ENCODE results near the gene ARMC7. TPM values are rescaled to one million over a fixed set of nuclear protein-coding genes. Genes with fewer than 3 reads are reported as not detected.

ARMC7 gene
- total and polyA plus RNA-seq, 2 donors (not counting 1 experiment from before 2014, with no cell fraction given): 3.1 to 5.9 TPM

GRCh38 chr17:75086496-75087181, 23.1 kb upstream of the ARMC7 start:
- no peak for TF ChIP-seq EZH2 (IDR thresholded peaks at IDR 0.05; ENCODE audit: low read length, missing control alignments)
- no peak for TF ChIP-seq CTCF (conservative IDR thresholded peaks at IDR 0.05 in 1 of 2, IDR thresholded peaks at IDR 0.05 in 1 of 2; ENCODE audit: low read depth in 1 of 2, low read length in 2 of 2)
- no peak overlapping the region for H3K4me2 ChIP-seq (ENCODE audit: extremely low read depth, insufficient read depth, low read length)
- H3K9ac ChIP-seq (ENCODE audit: insufficient read depth, low read length): no peak overlapping the region
- H2AFZ ChIP-seq (ENCODE audit: low read length): no peak overlapping the region
- no peak overlapping the region for H3K27ac ChIP-seq (ENCODE audit: insufficient read depth, low read length)
- DNase-seq (ENCODE audit: low read depth in 2 of 2): no peak
- H3K4me3 ChIP-seq (replicated peaks in 1 of 4; ENCODE audit: control extremely low read depth in 1 of 4, insufficient read depth in 1 of 4, low read depth in 3 of 4, low read length in 4 of 4): no peak overlapping the region
- H4K20me1 ChIP-seq (ENCODE audit: control insufficient read depth, extremely low read depth, insufficient read depth, low read length): no peaks in the 10 kb centered on the region
- peaks cover 21% of the 10 kb centered on the region for H3K4me1 ChIP-seq (ENCODE audit: control insufficient read depth, extremely low read depth, insufficient read depth, low read length)
- H3K36me3 ChIP-seq (ENCODE audit: control insufficient read depth, insufficient read depth, low read length): no peaks in the 10 kb centered on the region
- no peaks in the 10 kb centered on the region for H3K27me3 ChIP-seq (ENCODE audit: control insufficient read depth, insufficient read depth, low read length)
- H3K79me2 ChIP-seq (ENCODE audit: control insufficient read depth, insufficient read depth, low read length): no peaks in the 10 kb centered on the region
- no peaks in the 10 kb centered on the region for H3K9me3 ChIP-seq (ENCODE audit: control insufficient read depth, insufficient read depth, low read depth, low read length)

GRCh38 chr17:75087182-75087557, 22.6 kb upstream of the ARMC7 start:
- H3K36me3 ChIP-seq (ENCODE audit: control insufficient read depth, insufficient read depth, low read length): no peaks in the 10 kb centered on the region
- peak overlapping the region; percentile 82 for H2AFZ ChIP-seq (ENCODE audit: low read length)
- no peaks in the 10 kb centered on the region for H3K9me3 ChIP-seq (ENCODE audit: control insufficient read depth, insufficient read depth, low read depth, low read length)
- peaks cover 21% of the 10 kb centered on the region for H3K4me1 ChIP-seq (ENCODE audit: control insufficient read depth, extremely low read depth, insufficient read depth, low read length)
- peak overlapping the region; percentile 21 to 60 (median 40) for H3K4me3 ChIP-seq (replicated peaks in 1 of 4; ENCODE audit: control extremely low read depth in 1 of 4, insufficient read depth in 1 of 4, low read depth in 3 of 4, low read length in 4 of 4)
- H3K4me2 ChIP-seq (ENCODE audit: extremely low read depth, insufficient read depth, low read length): peak overlapping the region; percentile 82
- H3K27me3 ChIP-seq (ENCODE audit: control insufficient read depth, insufficient read depth, low read length): no peaks in the 10 kb centered on the region
- no peaks in the 10 kb centered on the region for H4K20me1 ChIP-seq (ENCODE audit: control insufficient read depth, extremely low read depth, insufficient read depth, low read length)
- peak overlapping the region; percentile 36 for H3K9ac ChIP-seq (ENCODE audit: insufficient read depth, low read length)
- TF ChIP-seq EZH2 (IDR thresholded peaks at IDR 0.05; ENCODE audit: low read length, missing control alignments): no peak
- TF ChIP-seq CTCF (conservative IDR thresholded peaks at IDR 0.05 in 1 of 2, IDR thresholded peaks at IDR 0.05 in 1 of 2; ENCODE audit: low read depth in 1 of 2, low read length in 2 of 2): no peak
- H3K27ac ChIP-seq (ENCODE audit: insufficient read depth, low read length): peak overlapping the region; percentile 23
- no peak for DNase-seq (ENCODE audit: low read depth in 2 of 2)
- no peaks in the 10 kb centered on the region for H3K79me2 ChIP-seq (ENCODE audit: control insufficient read depth, insufficient read depth, low read length)

- TF ChIP-seq CTCF (conservative IDR thresholded peaks at IDR 0.05 in 1 of 2, IDR thresholded peaks at IDR 0.05 in 1 of 2; ENCODE audit: low read depth in 1 of 2, low read length in 2 of 2) (no peak), EZH2 (IDR thresholded peaks at IDR 0.05; ENCODE audit: low read length, missing control alignments) (no peak)
- H2AFZ ChIP-seq (ENCODE audit: low read length): peak within 1 kb of the TSS; percentile 82
- H3K4me1 ChIP-seq (ENCODE audit: control insufficient read depth, extremely low read depth, insufficient read depth, low read length): peaks cover 21% of the 10 kb centered on the region
- DNase-seq (ENCODE audit: low read depth in 2 of 2): peak; percentile 71 to 75
- no peaks in the 10 kb centered on the region for H3K9me3 ChIP-seq (ENCODE audit: control insufficient read depth, insufficient read depth, low read depth, low read length)
- H3K27me3 ChIP-seq (ENCODE audit: control insufficient read depth, insufficient read depth, low read length): no peaks in the 10 kb centered on the region
- H3K4me2 ChIP-seq (ENCODE audit: extremely low read depth, insufficient read depth, low read length): peak within 1 kb of the TSS; percentile 82
- H3K9ac ChIP-seq (ENCODE audit: insufficient read depth, low read length): peak within 1 kb of the TSS; percentile 37
- H3K27ac ChIP-seq (ENCODE audit: insufficient read depth, low read length): peak within 1 kb of the TSS; percentile 23
- no peaks in the 10 kb centered on the region for H3K36me3 ChIP-seq (ENCODE audit: control insufficient read depth, insufficient read depth, low read length)
- no peaks in the 10 kb centered on the region for H3K79me2 ChIP-seq (ENCODE audit: control insufficient read depth, insufficient read depth, low read length)
- no peaks in the 10 kb centered on the region for H4K20me1 ChIP-seq (ENCODE audit: control insufficient read depth, extremely low read depth, insufficient read depth, low read length)
- H3K4me3 ChIP-seq (replicated peaks in 1 of 4; ENCODE audit: control extremely low read depth in 1 of 4, insufficient read depth in 1 of 4, low read depth in 3 of 4, low read length in 4 of 4): peak within 1 kb of the TSS; percentile 26 to 60 (median 40)
These were observed 22.0 kb upstream of the ARMC7 start, which contains the start of gene SLC16A5 for GRCh38 chr17:75087558-75088453. Gene SLC16A5, plus strand, starts transcription at chr17:75087954. Its CDS starts 5,683 bp downstream, at chr17:75093637.
